Neuronal stem cell (in vitro differentiated cells): Measurements from ENCODE around the gene AFF3.
A peak's percentile ranks its signal among the peaks of the same experiment; 100 is the strongest.

Experiments
- DNase-seq: peaks from one replicate; pipeline ENCODE4 v3.0.0-alpha.2; 2013; ENCODE audit warnings: low spot score
- H2AFZ ChIP-seq: one replicate; pipeline ENCODE4 v1.6.1; 2013; ENCODE audit warnings: mild to moderate bottlenecking, low read length, inconsistent platforms
- H2AK5ac ChIP-seq: 2 replicates; pipeline ENCODE4 v1.6.1; 2013; ENCODE audit warnings: low read depth, mild to moderate bottlenecking, inconsistent platforms, low read length, moderate library complexity, mixed read lengths
- H2BK120ac ChIP-seq: 2 replicates; pipeline ENCODE4 v1.6.1; 2013; ENCODE audit warnings: low read depth, mild to moderate bottlenecking, inconsistent platforms, low read length, moderate library complexity, mixed read lengths
- H2BK12ac ChIP-seq: one replicate; pipeline ENCODE4 v1.6.1; 2013; ENCODE audit warnings: low read length, inconsistent platforms
- H2BK15ac ChIP-seq: 2 replicates; pipeline ENCODE4 v1.6.1; 2013; ENCODE audit warnings: mild to moderate bottlenecking, low read length, inconsistent platforms, mixed read lengths
- H2BK5ac ChIP-seq: one replicate; pipeline ENCODE4 v1.6.1; 2013; ENCODE audit warnings: inconsistent platforms, mild to moderate bottlenecking, low read length, moderate library complexity
- H3K14ac ChIP-seq: one replicate; pipeline ENCODE4 v1.6.1; 2013; ENCODE audit warnings: low read length, inconsistent platforms
- H3K18ac ChIP-seq: 2 replicates; pipeline ENCODE4 v1.6.1; 2013; ENCODE audit warnings: low read length, inconsistent platforms
- H3K23ac ChIP-seq: 2 replicates; pipeline ENCODE4 v1.6.1; 2013; ENCODE audit warnings: low read depth, mild to moderate bottlenecking, mixed read lengths, low read length, inconsistent platforms; ENCODE audit not compliant: poor library complexity
- H3K27ac ChIP-seq: replicated peaks from 3 replicates; pipeline ENCODE4 v1.5.1; 2013; ENCODE audit warnings: low read length, inconsistent platforms
- H3K27me3 ChIP-seq, 3 experiments: 2 replicates each; pipeline ENCODE4 v1.6.1; 2013; ENCODE audit warnings: low read length in 3 of 3, mild to moderate bottlenecking in 2 of 3, inconsistent platforms in 1 of 3, low read depth in 1 of 3, mixed read lengths in 1 of 3, moderate library complexity in 1 of 3; ENCODE audit not compliant: control insufficient read depth in 3 of 3, insufficient read depth in 3 of 3
- H3K36me3 ChIP-seq, 2 donors: replicated peaks in 1 of 2; 2 replicates each; pipeline ENCODE4 v1.6.1; 2013; ENCODE audit warnings: low read length in 2 of 2; ENCODE audit not compliant: control insufficient read depth in 2 of 2, insufficient read depth in 2 of 2
- H3K4ac ChIP-seq: 2 replicates; pipeline ENCODE4 v1.6.1; 2013; ENCODE audit warnings: inconsistent platforms, mild to moderate bottlenecking, low read length, moderate library complexity
- H3K4me1 ChIP-seq, 2 donors: 1 replicate in 1 of 2; 2 replicates in 1 of 2; pipeline ENCODE4 v1.6.1; 2013; ENCODE audit warnings: low read length in 2 of 2, low read depth in 1 of 2; ENCODE audit not compliant: control insufficient read depth in 2 of 2, insufficient read depth in 1 of 2
- H3K4me2 ChIP-seq: one replicate; pipeline ENCODE4 v1.6.1; 2013; ENCODE audit warnings: mild to moderate bottlenecking, low read length, inconsistent platforms; ENCODE audit not compliant: insufficient read depth, poor library complexity, severe bottlenecking
- H3K4me3 ChIP-seq, 2 donors: 2 replicates each; pipeline ENCODE4 v1.5.1; 2013; ENCODE audit warnings: low read length in 2 of 2, mild to moderate bottlenecking in 2 of 2, inconsistent platforms in 1 of 2, moderate library complexity in 1 of 2
- H3K79me1 ChIP-seq: one replicate; pipeline ENCODE4 v1.6.1; 2013; ENCODE audit warnings: low read depth, mild to moderate bottlenecking, inconsistent platforms, low read length, moderate library complexity
- H3K9ac ChIP-seq: one replicate; pipeline ENCODE4 v1.6.1; 2013; ENCODE audit warnings: mild to moderate bottlenecking, low read depth, low read length, inconsistent platforms; ENCODE audit not compliant: poor library complexity
- H3K9me3 ChIP-seq, 2 donors: replicated peaks in 1 of 2; 2 replicates each; pipeline versions ENCODE3 to v1.6.1; 2013; ENCODE audit warnings: low read length in 2 of 2, mild to moderate bottlenecking in 2 of 2, inconsistent platforms in 1 of 2, low read depth in 1 of 2, mixed read lengths in 1 of 2, moderate library complexity in 1 of 2; ENCODE audit not compliant: control insufficient read depth in 2 of 2, insufficient read depth in 1 of 2
- H4K8ac ChIP-seq: one replicate; pipeline ENCODE4 v1.6.1; 2013; ENCODE audit warnings: low read depth, mild to moderate bottlenecking, inconsistent platforms, low read length, moderate library complexity
- H4K91ac ChIP-seq: one replicate; pipeline ENCODE4 v1.6.1; 2013; ENCODE audit warnings: low read length, low read depth, mild to moderate bottlenecking, inconsistent platforms; ENCODE audit not compliant: poor library complexity
- WGBS, 2 donors: extraction: QIAGEN DNeasy Blood & Tissue Kit; methylation state at CpG; one replicate each; pipeline ENCODE4 v1.1.7; 2013; ENCODE audit warnings: missing lambda C conversion rate in 2 of 2, mixed read lengths in 1 of 2; ENCODE audit not compliant: insufficient read length in 2 of 2, insufficient replicate concordance in 1 of 2; ENCODE audit errors: extremely low coverage in 2 of 2; 5-methylcytosine and 5-hydroxymethylcytosine counted together

AFF3 gene

GRCh38 chr2:99571021-99571420, 571.4 kb downstream of the AFF3 start:
- Histone ChIP-seq H3K9me3 (no peaks in the 10 kb centered on the region), H2BK12ac (no peak overlapping the region), H3K14ac (no peak overlapping the region), H3K4me3 (no peak overlapping the region), H3K4ac (no peak overlapping the region), H3K27me3 (no peaks in the 10 kb centered on the region), H3K4me2 (no peak overlapping the region), H3K36me3 (no peaks in the 10 kb centered on the region), H4K91ac (no peak overlapping the region), H2BK120ac (no peak overlapping the region), H2BK5ac (no peak overlapping the region), H2BK15ac (no peak overlapping the region), H3K18ac (no peak overlapping the region), H3K4me1 (peaks cover 11 to 41% of the 10 kb centered on the region in 2 donors), H4K8ac (no peak overlapping the region), H3K27ac (no peak overlapping the region), H2AK5ac (no peak overlapping the region), H2AFZ (no peak overlapping the region), H3K79me1 (no peaks in the 10 kb centered on the region), H3K9ac (no peak overlapping the region), H3K23ac (no peak overlapping the region)
- no peak for DNase-seq
- WGBS, 2 donors = no CpG with 5 or more reads among the region's 4 CpGs

GRCh38 chr2:99569386-99569785, 573.0 kb downstream of the AFF3 start:
- no peak overlapping the region for H3K4ac ChIP-seq
- no peak overlapping the region for H2AK5ac ChIP-seq
- H3K9me3 ChIP-seq = no peaks in the 10 kb centered on the region
- H3K18ac ChIP-seq = no peak overlapping the region
- no peaks in the 10 kb centered on the region for H3K36me3 ChIP-seq
- H2AFZ ChIP-seq = no peak overlapping the region
- no CpG with 5 or more reads among the region's 5 CpGs for WGBS, 2 donors
- no peak overlapping the region for H3K23ac ChIP-seq
- H3K27ac ChIP-seq = no peak overlapping the region
- no peaks in the 10 kb centered on the region for H3K79me1 ChIP-seq
- H3K14ac ChIP-seq = no peak overlapping the region
- H3K27me3 ChIP-seq = no peaks in the 10 kb centered on the region
- H2BK5ac ChIP-seq = no peak overlapping the region
- peaks cover 18 to 46% of the 10 kb centered on the region in 2 donors for H3K4me1 ChIP-seq
- no peak for DNase-seq
- H3K4me2 ChIP-seq = no peak overlapping the region
- no peak overlapping the region for H4K8ac ChIP-seq
- no peak overlapping the region for H4K91ac ChIP-seq
- H2BK12ac ChIP-seq = no peak overlapping the region
- no peak overlapping the region for H3K9ac ChIP-seq
- H3K4me3 ChIP-seq = no peak overlapping the region
- no peak overlapping the region for H2BK120ac ChIP-seq
- no peak overlapping the region for H2BK15ac ChIP-seq

DNA sequence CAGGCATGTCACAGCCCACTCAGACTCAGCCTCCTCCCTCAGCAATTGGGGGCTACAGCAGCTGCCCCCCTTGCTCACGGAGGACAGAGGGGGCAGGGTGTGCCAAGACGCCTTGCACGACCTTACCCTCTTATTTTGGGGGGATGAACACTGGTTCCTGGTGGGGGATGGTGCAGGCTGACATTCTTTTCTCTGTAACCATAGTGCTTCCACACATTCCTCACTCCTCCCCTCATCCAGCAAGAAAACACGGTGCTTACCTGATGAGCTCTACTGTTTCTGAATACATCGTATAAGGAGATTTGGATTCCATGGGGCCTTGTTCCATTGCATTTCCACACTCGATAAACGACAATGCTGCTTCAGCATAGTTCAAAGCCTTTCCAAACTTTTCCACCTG, 577.2 kb downstream of the AFF3 start:
- Histone ChIP-seq H3K4me2 (no peak overlapping the region), H3K4ac (no peak overlapping the region), H3K14ac (no peak overlapping the region), H3K27me3 (no peaks in the 10 kb centered on the region), H3K9ac (no peak overlapping the region), H3K9me3 (no peaks in the 10 kb centered on the region), H3K4me3 (no peak overlapping the region), H3K27ac (no peak overlapping the region), H2BK15ac (no peak overlapping the region), H3K79me1 (no peaks in the 10 kb centered on the region), H2BK5ac (no peak overlapping the region), H2BK120ac (no peak overlapping the region), H2AK5ac (no peak overlapping the region), H2BK12ac (no peak overlapping the region), H3K36me3 (no peaks in the 10 kb centered on the region), H3K18ac (peak overlapping the region; percentile 80), H3K4me1 (peaks cover 7 to 9% of the 10 kb centered on the region in 2 donors), H3K23ac (no peak overlapping the region), H4K8ac (no peak overlapping the region), H2AFZ (no peak overlapping the region), H4K91ac (no peak overlapping the region)
- WGBS, 2 donors = no CpG with 5 or more reads among the region's 7 CpGs
- no peak for DNase-seq

DNA sequence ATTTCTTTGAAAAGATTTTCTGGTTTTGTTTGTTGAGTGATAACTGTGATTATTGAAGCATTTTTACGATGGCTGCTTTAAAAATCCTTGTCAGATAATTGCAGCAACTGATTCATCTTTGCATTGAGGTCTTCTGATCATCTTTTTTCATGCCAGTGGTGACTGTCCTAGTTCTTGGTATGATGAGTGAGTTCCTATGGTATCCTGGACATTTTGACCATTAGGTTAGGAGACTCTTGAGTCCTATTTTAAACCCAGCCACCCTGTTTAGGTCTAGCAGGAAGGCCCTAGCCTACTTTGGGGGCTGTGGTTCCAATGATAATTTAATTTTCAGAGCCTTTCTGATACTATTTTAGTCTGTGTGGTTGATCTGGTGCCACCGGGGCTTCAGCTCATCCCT, 579.9 kb downstream of the AFF3 start:
- Histone ChIP-seq H3K9ac (no peak overlapping the region), H4K91ac (no peak overlapping the region), H4K8ac (no peak overlapping the region), H2BK12ac (no peak overlapping the region), H2BK15ac (no peak overlapping the region), H3K14ac (peak overlapping the region; percentile 28), H3K36me3 (no peaks in the 10 kb centered on the region), H3K4me3 (no peak overlapping the region), H2BK5ac (no peak overlapping the region), H2AK5ac (no peak overlapping the region), H3K23ac (no peak overlapping the region), H3K27ac (no peak overlapping the region), H2BK120ac (no peak overlapping the region), H3K79me1 (no peaks in the 10 kb centered on the region), H3K4ac (no peak overlapping the region), H3K4me1 (peaks cover 7 to 9% of the 10 kb centered on the region in 2 donors), H3K18ac (no peak overlapping the region), H2AFZ (no peak overlapping the region), H3K9me3 (no peaks in the 10 kb centered on the region), H3K4me2 (no peak overlapping the region), H3K27me3 (no peaks in the 10 kb centered on the region)
- WGBS, 2 donors = no CpG with 5 or more reads among the region's 2 CpGs
- no peak for DNase-seq
